Stimulated activated naive CD8-positive, alpha-beta T cell treated with anti-CD3 and anti-CD28 coated beads, Interleukin-15, Interleukin-2, amounts not matched to agents 100 ng/mL and 50 ng/mL, for 24 hours (primary cell): ENCODE measurements around the gene ZNF780B.

Experiments
- H3K27ac Mint-ChIP-seq: one replicate; pipeline ENCODE4 v1.8.0; 2021; ENCODE audit warnings: mild to moderate bottlenecking, mixed read lengths
- H3K27me3 Mint-ChIP-seq: one replicate; pipeline ENCODE4 v1.8.0; 2021; ENCODE audit warnings: mixed read lengths
- H3K36me3 Mint-ChIP-seq: one replicate; pipeline ENCODE4 v1.8.0; 2021; ENCODE audit warnings: low read depth, mixed read lengths
- H3K4me1 Mint-ChIP-seq: one replicate; pipeline ENCODE4 v1.8.0; 2021; ENCODE audit warnings: low read depth, mixed read lengths
- H3K4me3 Mint-ChIP-seq: one replicate; pipeline ENCODE4 v1.8.0; 2021; ENCODE audit warnings: mild to moderate bottlenecking, mixed read lengths
- H3K9me3 Mint-ChIP-seq: one replicate; pipeline ENCODE4 v1.8.0; 2021; ENCODE audit warnings: mixed read lengths

ZNF780B gene

GRCh38 chr19:40005691-40006272 is 50.2 kb downstream of the ZNF780B start:
- Mint-ChIP-seq H3K27me3 (no peaks in the 10 kb centered on the region), H3K4me1 (peaks cover 6% of the 10 kb centered on the region), H3K27ac (no peak overlapping the region), H3K9me3 (peaks cover 15% of the 10 kb centered on the region), H3K36me3 (peaks cover 44% of the 10 kb centered on the region), H3K4me3 (no peak overlapping the region)

GRCh38 chr19:39998501-39998900 is 57.5 kb downstream of the ZNF780B start:
- peaks cover 40% of the 10 kb centered on the region for H3K4me1 Mint-ChIP-seq
- peak overlapping the region; percentile 96 for H3K27ac Mint-ChIP-seq
- peaks cover 31% of the 10 kb centered on the region for H3K36me3 Mint-ChIP-seq
- no peak overlapping the region for H3K4me3 Mint-ChIP-seq
- peaks cover 12% of the 10 kb centered on the region for H3K9me3 Mint-ChIP-seq
- no peaks in the 10 kb centered on the region for H3K27me3 Mint-ChIP-seq

- peaks cover 47% of the 10 kb centered on the region for H3K4me1 Mint-ChIP-seq
- H3K27ac Mint-ChIP-seq = peak overlapping the region; percentile 96
- H3K27me3 Mint-ChIP-seq = no peaks in the 10 kb centered on the region
- peaks cover 38% of the 10 kb centered on the region for H3K36me3 Mint-ChIP-seq
- peak overlapping the region; percentile 97 for H3K4me3 Mint-ChIP-seq
- peaks cover 19% of the 10 kb centered on the region for H3K9me3 Mint-ChIP-seq
These were observed 58.3 kb downstream of the ZNF780B start for GRCh38 chr19:39997638-39998216.

GRCh38 chr19:39996811-39997637 is 59.0 kb downstream of the ZNF780B start, which contains the start of gene ZNF546:
ZNF546 (plus strand) TSS chr19:39997060; CDS start chr19:39998327, 1,267 bp downstream.
- H3K9me3 Mint-ChIP-seq = peaks cover 20% of the 10 kb centered on the region
- H3K27me3 Mint-ChIP-seq = no peaks in the 10 kb centered on the region
- H3K4me3 Mint-ChIP-seq = peak within 1 kb of the TSS; percentile 97
- H3K27ac Mint-ChIP-seq = peak within 1 kb of the TSS; percentile 96
- peaks cover 38% of the 10 kb centered on the region for H3K36me3 Mint-ChIP-seq
- peaks cover 52% of the 10 kb centered on the region for H3K4me1 Mint-ChIP-seq

DNA sequence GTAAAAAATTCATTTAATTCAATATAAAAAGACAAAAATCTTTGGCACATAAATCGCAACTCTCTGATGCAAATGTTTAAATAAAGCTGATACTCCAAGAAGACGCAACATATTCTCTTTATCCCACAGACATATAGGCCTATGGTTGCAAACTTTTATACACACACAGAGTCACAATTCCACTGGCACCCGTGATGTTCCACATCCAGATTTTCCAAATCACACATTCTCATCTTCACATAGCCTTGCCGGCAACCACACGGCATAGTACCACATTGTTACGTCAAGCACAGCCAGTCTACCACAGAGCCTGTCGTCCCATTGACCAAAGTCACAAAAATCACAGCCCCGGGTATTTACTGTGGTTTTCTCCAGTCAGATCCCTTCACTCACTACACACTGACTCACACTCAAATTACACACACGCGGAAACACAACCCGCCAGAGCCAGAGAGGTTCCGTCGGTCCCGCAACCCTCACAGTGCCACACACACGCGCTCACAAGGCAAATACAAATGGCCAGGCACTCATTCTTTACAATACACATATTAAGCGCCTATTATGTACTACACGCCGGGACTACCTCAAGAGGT is 59.7 kb downstream of the ZNF780B start:
- peaks cover 58% of the 10 kb centered on the region for H3K4me1 Mint-ChIP-seq
- peak overlapping the region; percentile 97 for H3K4me3 Mint-ChIP-seq
- peaks cover 20% of the 10 kb centered on the region for H3K9me3 Mint-ChIP-seq
- no peaks in the 10 kb centered on the region for H3K27me3 Mint-ChIP-seq
- peaks cover 38% of the 10 kb centered on the region for H3K36me3 Mint-ChIP-seq
- H3K27ac Mint-ChIP-seq = peak overlapping the region; percentile 96

DNA sequence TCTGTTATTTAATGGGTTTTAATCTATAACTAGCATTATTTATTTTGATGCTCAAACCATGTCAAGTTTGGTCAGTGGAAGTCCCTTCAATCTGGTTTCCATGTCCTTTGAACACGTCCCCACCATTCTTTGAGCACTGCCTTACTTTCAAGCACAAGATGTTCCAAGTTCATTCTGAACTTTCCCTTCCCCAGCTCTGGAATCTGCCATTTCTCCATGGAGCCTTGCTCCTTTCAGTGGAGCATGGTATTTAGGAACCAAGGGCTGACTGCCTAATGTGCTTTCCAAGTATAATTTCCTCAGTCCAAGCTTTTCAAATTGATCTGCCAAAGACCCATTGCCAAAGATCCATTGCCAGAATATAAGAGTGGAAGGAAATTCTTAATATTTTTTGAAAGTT is 60.2 kb downstream of the ZNF780B start:
- Mint-ChIP-seq H3K36me3 (peaks cover 38% of the 10 kb centered on the region), H3K4me3 (peak overlapping the region; percentile 97), H3K4me1 (peaks cover 63% of the 10 kb centered on the region), H3K27ac (no peak overlapping the region), H3K9me3 (peaks cover 20% of the 10 kb centered on the region), H3K27me3 (no peaks in the 10 kb centered on the region)

- H3K4me3 Mint-ChIP-seq = no peak overlapping the region
- H3K27ac Mint-ChIP-seq = no peak overlapping the region
- H3K36me3 Mint-ChIP-seq = peaks cover 33% of the 10 kb centered on the region
- H3K4me1 Mint-ChIP-seq = peaks cover 71% of the 10 kb centered on the region
- H3K27me3 Mint-ChIP-seq = no peaks in the 10 kb centered on the region
- H3K9me3 Mint-ChIP-seq = peaks cover 20% of the 10 kb centered on the region
These were observed 61.7 kb downstream of the ZNF780B start for GRCh38 chr19:39994361-39994760.

DNA sequence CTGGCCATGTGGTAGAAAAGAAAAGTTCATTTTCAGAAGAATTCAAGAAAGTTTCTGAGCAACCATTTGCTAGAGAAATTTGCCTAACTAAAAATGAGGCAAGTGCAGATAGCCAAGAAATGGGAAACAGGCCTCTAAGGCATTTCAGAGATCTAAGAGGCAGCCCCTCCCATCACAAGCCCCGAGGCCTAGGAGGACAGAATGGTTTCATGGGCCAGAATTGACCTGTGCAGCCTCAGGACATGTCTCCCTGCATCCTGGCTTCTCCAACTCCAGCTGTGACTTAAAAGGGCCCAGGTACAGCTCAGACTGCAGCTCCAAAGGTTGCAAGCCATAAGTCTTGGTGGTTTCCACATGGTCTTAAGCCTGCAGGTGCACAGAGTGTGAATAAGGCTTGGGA is 62.4 kb downstream of the ZNF780B start:
- H3K9me3 Mint-ChIP-seq = peaks cover 20% of the 10 kb centered on the region
- no peak overlapping the region for H3K27ac Mint-ChIP-seq
- H3K4me1 Mint-ChIP-seq = peaks cover 74% of the 10 kb centered on the region
- no peak overlapping the region for H3K4me3 Mint-ChIP-seq
- no peaks in the 10 kb centered on the region for H3K27me3 Mint-ChIP-seq
- H3K36me3 Mint-ChIP-seq = peaks cover 38% of the 10 kb centered on the region

DNA sequence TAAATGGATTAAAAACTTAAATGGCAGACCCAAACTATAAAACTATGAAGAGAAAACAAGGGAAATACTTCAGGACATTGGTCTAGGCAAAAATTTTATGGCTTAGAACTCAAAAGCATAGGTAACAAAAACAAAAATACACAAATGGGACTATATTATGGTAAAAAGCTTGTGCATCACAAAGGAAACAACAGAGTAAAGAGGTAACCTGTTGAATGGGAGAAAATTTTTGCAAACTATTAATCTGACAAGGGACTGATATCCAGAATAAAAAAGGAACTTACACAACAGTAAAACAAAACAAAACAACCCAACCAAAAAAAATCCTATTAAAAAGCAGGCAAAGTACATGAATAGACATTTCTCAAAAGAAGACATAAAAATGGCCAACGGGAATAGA is 68.4 kb downstream of the ZNF780B start:
- H3K27me3 Mint-ChIP-seq = no peaks in the 10 kb centered on the region
- H3K9me3 Mint-ChIP-seq = peaks cover 30% of the 10 kb centered on the region
- peaks cover 59% of the 10 kb centered on the region for H3K36me3 Mint-ChIP-seq
- H3K27ac Mint-ChIP-seq = no peak overlapping the region
- peaks cover 29% of the 10 kb centered on the region for H3K4me1 Mint-ChIP-seq
- H3K4me3 Mint-ChIP-seq = no peak overlapping the region

- H3K4me3 Mint-ChIP-seq = no peak overlapping the region
- peaks cover 64% of the 10 kb centered on the region for H3K36me3 Mint-ChIP-seq
- H3K27me3 Mint-ChIP-seq = no peaks in the 10 kb centered on the region
- no peak overlapping the region for H3K27ac Mint-ChIP-seq
- H3K9me3 Mint-ChIP-seq = peaks cover 30% of the 10 kb centered on the region
- H3K4me1 Mint-ChIP-seq = peaks cover 27% of the 10 kb centered on the region
These were observed 68.9 kb downstream of the ZNF780B start for GRCh38 chr19:39987167-39987566.

GRCh38 chr19:39986643-39987042 is 69.4 kb downstream of the ZNF780B start:
- no peak overlapping the region for H3K27ac Mint-ChIP-seq
- H3K9me3 Mint-ChIP-seq = peaks cover 30% of the 10 kb centered on the region
- no peak overlapping the region for H3K4me3 Mint-ChIP-seq
- peaks cover 67% of the 10 kb centered on the region for H3K36me3 Mint-ChIP-seq
- H3K4me1 Mint-ChIP-seq = peaks cover 23% of the 10 kb centered on the region
- H3K27me3 Mint-ChIP-seq = no peaks in the 10 kb centered on the region

GRCh38 chr19:39983695-39984300 is 72.2 kb downstream of the ZNF780B start:
- H3K4me3 Mint-ChIP-seq = no peak overlapping the region
- H3K9me3 Mint-ChIP-seq = peaks cover 30% of the 10 kb centered on the region
- H3K27me3 Mint-ChIP-seq = no peaks in the 10 kb centered on the region
- H3K36me3 Mint-ChIP-seq = peaks cover 91% of the 10 kb centered on the region
- H3K27ac Mint-ChIP-seq = no peak overlapping the region
- H3K4me1 Mint-ChIP-seq = peaks cover 4% of the 10 kb centered on the region

DNA sequence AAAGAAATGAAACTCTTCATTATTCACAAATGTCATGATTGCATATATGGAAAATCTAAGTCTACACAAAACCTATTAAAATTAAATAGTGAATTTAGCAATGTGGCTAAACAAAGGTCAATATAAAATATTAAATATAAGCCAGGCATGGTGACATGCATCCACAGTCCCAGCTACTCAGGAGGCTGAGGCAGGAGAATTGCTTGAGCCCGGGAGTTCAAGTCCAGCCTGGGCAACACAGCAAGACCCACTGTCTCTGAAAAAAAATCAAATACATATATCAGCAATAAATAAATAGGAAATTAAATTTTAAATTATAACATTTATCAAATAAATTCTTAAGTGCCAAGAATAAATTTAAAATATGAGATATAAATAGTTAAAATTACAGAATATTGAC is 73.1 kb downstream of the ZNF780B start:
- Mint-ChIP-seq H3K9me3 (peaks cover 30% of the 10 kb centered on the region), H3K4me3 (no peak overlapping the region), H3K4me1 (peaks cover 4% of the 10 kb centered on the region), H3K36me3 (peaks cover 95% of the 10 kb centered on the region), H3K27ac (no peak overlapping the region), H3K27me3 (no peaks in the 10 kb centered on the region)
